Measurements from ENCODE around the gene PAM16. TPM values are rescaled to one million over a fixed set of nuclear protein-coding genes. Genes with fewer than 3 reads are reported as not detected.

The PAM16 gene
- total and polyA plus RNA-seq, 2 of the 8 experiments (the other 6 are each of a cell fraction or from before 2014, with no cell fraction given) = 78.3 to 198 TPM

GRCh38 chr16:4314532-4315185 lies 36.5 kb downstream of the PAM16 start:
- H3K23me2 ChIP-seq (ENCODE audit: low read depth, low read length) = peaks cover 12% of the 10 kb centered on the region
- CTCF ChIA-PET (ENCODE audit: partially characterized antibody) = interaction anchor here (0.7 to 16.7 kb wide), 10 partner anchors 9 to 90 kb away, joined by 3 to 300 read pairs (median 4); no protein-coding TSS in a partner anchor
- peak overlapping the region; percentile 78 for H3K18ac ChIP-seq (ENCODE audit: extremely low read depth, low read length)
- H2BK20ac ChIP-seq (ENCODE audit: low read length) = no peak overlapping the region
- WGBS, 2 experiments (ENCODE audit: extremely low coverage in 1 of 2, insufficient coverage in 1 of 2, insufficient read length in 1 of 2, insufficient replicate concordance in 2 of 2, low coverage in 1 of 2, low lambda C conversion rate in 2 of 2, missing lambda C conversion rate in 1 of 2) = 8% methylated on average over 33 of the region's 33 CpGs; no CpG with 5 or more reads in 1 of the 2 experiments
- H3K4me3 ChIP-seq (ENCODE audit: extremely low read depth in 1 of 4, insufficient read depth in 2 of 4, low read depth in 3 of 4, low read length in 4 of 4) = peak overlapping the region; percentile 57 to 82 (median 62)
- peak overlapping the region; percentile 90 for H2BK12ac ChIP-seq (ENCODE audit: low read depth, low read length)
- peaks cover 0 to 42% (median 34%) of the 10 kb centered on the region in 4 experiments; a peak in 6 of 7 replicates for H3K4me1 ChIP-seq (replicated peaks in 1 of 4; ENCODE audit: control insufficient read depth in 3 of 4, insufficient read depth in 4 of 4, low read length in 3 of 4)
- no peaks in the 10 kb centered on the region for H3K9me3 ChIP-seq (ENCODE audit: insufficient read depth in 2 of 2, low read depth in 1 of 2, low read length in 1 of 2)
- H3K9ac ChIP-seq (replicated peaks in 1 of 4; ENCODE audit: extremely low read depth in 1 of 4, low read depth in 3 of 4, low read length in 3 of 4) = peak overlapping the region in 3 of 4 experiments; percentile 54 to 61 (median 56); a peak in 5 of 7 replicates
- H3K36me3 ChIP-seq (ENCODE audit: control insufficient read depth in 2 of 4, insufficient read depth in 4 of 4, low read length in 3 of 4) = no peaks in the 10 kb centered on the region
- H3K4ac ChIP-seq (replicated peaks; ENCODE audit: insufficient read length, low read depth, low read length) = peak overlapping the region; percentile 69
- H4K91ac ChIP-seq (replicated peaks; ENCODE audit: insufficient read length, low read length) = peak overlapping the region; percentile 22
- peak overlapping the region; percentile 95 for H4K8ac ChIP-seq (ENCODE audit: extremely low read depth, insufficient read depth, low read length)
- H3K79me2 ChIP-seq (ENCODE audit: control insufficient read depth in 1 of 2, insufficient read depth in 2 of 2, low read length in 2 of 2) = peaks cover 0 to 32% of the 10 kb centered on the region in 2 experiments; a peak in 3 of 4 replicates
- H3K23ac ChIP-seq (ENCODE audit: insufficient read length) = no peak overlapping the region
- POLR2A ChIA-PET (ENCODE audit: partially characterized antibody) = interaction anchor here (0.8 to 4.2 kb wide), 13 partner anchors 8 to 45 kb away, joined by 3 to 34 read pairs (median 5); partner anchors contain the start of gene TFAP4
- FAIRE-seq (no peak), DNase-seq (ENCODE audit: low read depth in 1 of 2, low spot score in 2 of 2) (peak in 1 of 2 experiments; percentile 66)
- peak overlapping the region; percentile 69 for H4K5ac ChIP-seq (ENCODE audit: insufficient read length, low read depth, low read length)
- peaks cover 0 to 15% (median 11%) of the 10 kb centered on the region in 4 experiments; a peak in 6 of 7 replicates for H3K27me3 ChIP-seq (replicated peaks in 1 of 4; ENCODE audit: control insufficient read depth in 3 of 4, extremely low read depth in 1 of 4, insufficient read depth in 3 of 4, low read length in 3 of 4)
- peak overlapping the region; percentile 81; the same call in 1 of the 2 replicates for H2BK15ac ChIP-seq (ENCODE audit: low read length)
- H2AK5ac ChIP-seq (ENCODE audit: low read depth, low read length) = peak overlapping the region; percentile 88
- H2BK5ac ChIP-seq (ENCODE audit: low read depth, low read length) = peak overlapping the region; percentile 52; the same call in 1 of the 2 replicates
- TF ChIP-seq NRF1 (IDR thresholded peaks at IDR 0.05; ENCODE audit: low read depth, low read length) (no peak), SUZ12 (IDR thresholded peaks at IDR 0.05; ENCODE audit: low read length) (peak; percentile 48; the same call in 1 of the 2 replicates), KDM4A (IDR thresholded peaks at IDR 0.05; ENCODE audit: low read depth, low read length, severe bottlenecking) (peak; percentile 49), CBX8 (IDR thresholded peaks at IDR 0.05; ENCODE audit: borderline replicate concordance, low read depth, low read length) (no peak), MAX (IDR thresholded peaks at IDR 0.05) (peak; percentile 93), E2F6 (IDR thresholded peaks at IDR 0.05) (peak; percentile 93), SRF (IDR thresholded peaks at IDR 0.05; ENCODE audit: low read depth, low read length) (no peak)
- no peak overlapping the region for H3K14ac ChIP-seq (ENCODE audit: insufficient read length)
- no peak overlapping the region for H2BK120ac ChIP-seq (replicated peaks; ENCODE audit: low read depth, low read length)
- peaks cover 15% of the 10 kb centered on the region in 2 experiments for H4K20me1 ChIP-seq (replicated peaks in 1 of 2; ENCODE audit: control insufficient read depth in 1 of 2, insufficient read depth in 2 of 2, low read length in 2 of 2)
- no peak overlapping the region for H2AFZ ChIP-seq (ENCODE audit: low read length)
- H3K4me2 ChIP-seq (ENCODE audit: insufficient read depth in 1 of 2, low read depth in 2 of 2, low read length in 2 of 2) = peak overlapping the region; percentile 93 to 94
- peak overlapping the region; percentile 39; the same call in 1 of the 2 replicates for H3K27ac ChIP-seq (ENCODE audit: low read depth, low read length)
- H3K79me1 ChIP-seq (ENCODE audit: low read depth, low read length) = peaks cover 4% of the 10 kb centered on the region
- peak overlapping the region; percentile 46 for H3K56ac ChIP-seq (replicated peaks; ENCODE audit: insufficient read length, low read depth, low read length)
